Stimulated activated CD4-positive, alpha-beta T cell treated with anti-CD3 and anti-CD28 coated beads, Interleukin-4, amount 100 ng/mL, for 48 hours (primary cell): ENCODE results near the gene STK39.

Source experiments
- DNase-seq, 2 donors: peaks; one replicate each; pipeline ENCODE4 v3.0.0-alpha.2; 2020; ENCODE audit warnings: low read depth in 2 of 2

The STK39 gene

GRCh38 chr2:167925758-167926157 lies 321.6 kb downstream of the STK39 start:
- DNase-seq, result no peak

GRCh38 chr2:167924556-167924955 lies 322.8 kb downstream of the STK39 start:
- DNase-seq, result no peak

GRCh38 chr2:167916756-167917155 lies 330.6 kb downstream of the STK39 start:
- no peak for DNase-seq

GRCh38 chr2:167914969-167915368 lies 332.4 kb downstream of the STK39 start:
- no peak for DNase-seq

GRCh38 chr2:167908786-167909185 lies 338.6 kb downstream of the STK39 start:
- DNase-seq, result no peak

GRCh38 chr2:167905668-167906067 lies 341.7 kb downstream of the STK39 start:
- no peak for DNase-seq
